8988T (cell line): ENCODE measurements around the gene F2RL2.

Source experiments
- DNase-seq: peaks from one replicate; pipeline ENCODE4 v3.0.0; 2011

F2RL2 gene

DNA sequence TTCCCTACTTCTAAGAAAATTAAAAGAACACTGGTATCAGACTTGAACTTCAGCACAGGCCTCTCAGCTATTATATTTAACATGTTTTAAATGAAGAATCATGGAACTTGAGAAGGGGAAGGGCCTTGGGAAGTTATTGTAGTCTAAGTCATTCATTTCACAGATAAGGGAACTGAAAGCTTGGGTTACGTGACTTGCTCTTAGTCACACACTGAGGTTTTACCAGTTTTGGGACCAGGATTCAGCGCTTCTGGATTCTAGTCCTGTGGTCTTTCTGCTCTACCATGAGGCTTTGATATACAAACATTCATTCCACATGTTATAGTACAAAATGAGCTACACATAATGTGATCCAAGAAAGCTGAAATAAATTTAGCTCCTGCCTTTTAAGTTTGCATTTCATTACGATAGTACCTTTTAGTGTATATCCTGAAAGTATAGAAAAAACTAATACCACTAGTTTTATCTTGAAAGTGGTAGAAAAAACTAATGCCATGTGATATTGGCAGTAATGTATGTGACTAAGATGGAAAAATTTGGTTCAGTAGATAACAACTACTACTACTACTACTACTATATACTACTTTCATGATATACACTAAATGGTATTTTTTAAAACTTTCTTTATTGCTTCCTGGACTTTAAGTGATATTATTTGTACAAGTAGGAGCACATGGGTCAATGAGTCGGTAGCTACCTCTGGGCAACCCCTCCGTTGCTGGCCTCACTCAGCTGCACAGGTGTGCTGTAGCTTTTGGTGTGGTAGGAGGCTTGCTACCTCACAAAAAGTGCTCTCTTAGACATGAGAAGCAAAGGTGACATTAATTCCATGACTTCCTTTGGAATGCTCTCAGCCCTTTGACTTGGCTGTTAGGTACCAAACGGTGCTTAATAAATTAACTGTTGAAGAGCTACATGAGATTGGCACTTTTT lies 40.7 kb downstream of the F2RL2 start:
- no peak for DNase-seq

GRCh38 chr5:76580981-76581380 lies 42.2 kb downstream of the F2RL2 start:
- no peak for DNase-seq

- DNase-seq: no peak
Observed at GRCh38 chr5:76579166-76579937, 43.9 kb downstream of the F2RL2 start.

DNA sequence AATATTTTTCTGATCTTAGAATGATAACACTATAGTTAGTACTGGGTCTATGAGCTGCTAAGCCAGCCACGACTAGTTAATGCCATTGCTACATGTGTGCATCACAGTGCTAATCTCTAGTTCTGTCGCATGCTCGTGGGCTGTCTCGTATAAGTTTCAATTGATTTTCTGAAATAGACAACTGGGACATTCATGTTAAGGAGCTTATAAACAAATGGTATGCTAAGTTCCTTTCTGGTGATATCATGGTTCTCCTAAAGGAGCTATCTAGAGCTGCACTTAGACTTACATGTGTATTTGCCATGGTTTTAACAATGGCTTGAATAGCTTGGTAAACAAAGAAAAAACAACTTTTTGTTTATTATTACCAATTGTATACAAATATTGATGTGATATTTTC lies 46.2 kb downstream of the F2RL2 start:
- no peak for DNase-seq

DNA sequence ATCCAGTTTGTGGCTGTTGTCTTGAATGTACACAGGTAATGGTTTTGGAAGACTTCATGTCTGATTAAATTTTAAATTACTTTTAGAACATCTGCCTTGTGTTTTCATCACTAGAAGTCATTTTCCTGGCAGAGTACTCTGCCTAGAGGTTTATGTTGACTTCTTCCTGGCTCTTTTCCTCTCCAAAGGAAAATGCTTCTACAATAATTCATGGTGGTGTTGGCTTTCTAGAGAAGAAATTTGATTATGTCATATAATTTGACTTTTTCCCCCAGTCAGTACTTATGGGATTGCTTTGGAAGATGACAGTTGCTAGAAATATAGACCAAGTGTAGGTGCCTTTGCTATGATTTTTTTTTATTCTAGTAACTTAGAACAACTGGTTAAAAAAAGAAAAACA lies 46.8 kb downstream of the F2RL2 start:
- no peak for DNase-seq

- DNase-seq: no peak
Observed at GRCh38 chr5:76571559-76571958, 51.6 kb downstream of the F2RL2 start.

- no peak for DNase-seq
Observed at GRCh38 chr5:76570153-76570552, 53.0 kb downstream of the F2RL2 start.
